MCF 10A (cell line): Measurements from ENCODE around the gene PPP1R3F. TPM values are rescaled to one million over a fixed set of nuclear protein-coding genes. Genes with fewer than 3 reads are reported as not detected.
"Not testable (repeated sequence)": the region's sequence is repeated elsewhere in the genome, so short reads cannot be mapped to it uniquely, and the experiment has no call there.

Experiments
- BruUV-seq: library from RNA; stranded (reverse); fragments of 400-500 nt; replicated peaks from 2 replicates; lab custom pipeline; 2021; lab: Mats Ljungman, UMichigan
- CTCF ChIA-PET: fragments of 300-600 bp; sonication (Branson Sonifier 250); formaldehyde crosslinking; extraction: SDS; loops from one replicate; lab custom pipeline; 2021; ENCODE audit warnings: antibody characterized with exemption, inconsistent platforms; lab: Yijun Ruan, JAX
- POLR2A ChIA-PET: fragments of 300-600, 350-650 bp; sonication (Branson Sonifier 250); formaldehyde crosslinking; extraction: SDS; loops from one replicate; lab custom pipeline; 2020; ENCODE audit warnings: antibody characterized with exemption, inconsistent platforms; lab: Yijun Ruan, JAX
- DNase-seq: peaks from one replicate; pipeline ENCODE4 v3.0.0-alpha.2; 2018; ENCODE audit not compliant: unreplicated experiment
- H3K27ac Mint-ChIP-seq: one replicate; pipeline ENCODE4 v1.8.0; 2022; ENCODE audit warnings: mild to moderate bottlenecking, low read depth, mixed read lengths; ENCODE audit not compliant: unreplicated experiment
- H3K27me3 Mint-ChIP-seq: one replicate; pipeline ENCODE4 v1.8.0; 2022; ENCODE audit warnings: mixed read lengths; ENCODE audit not compliant: insufficient read depth, unreplicated experiment
- H3K36me3 Mint-ChIP-seq: one replicate; pipeline ENCODE4 v1.8.0; 2022; ENCODE audit warnings: mild to moderate bottlenecking, moderate library complexity, mixed read lengths; ENCODE audit not compliant: insufficient read depth, unreplicated experiment
- H3K4me1 Mint-ChIP-seq: one replicate; pipeline ENCODE4 v1.8.0; 2022; ENCODE audit warnings: mixed read lengths; ENCODE audit not compliant: insufficient read depth, unreplicated experiment
- H3K4me3 Mint-ChIP-seq: one replicate; pipeline ENCODE4 v1.8.0; 2022; ENCODE audit warnings: mild to moderate bottlenecking, moderate library complexity, mixed read lengths; ENCODE audit not compliant: unreplicated experiment
- H3K9me3 Mint-ChIP-seq: one replicate; pipeline ENCODE4 v1.8.0; 2022; ENCODE audit warnings: mixed read lengths; ENCODE audit not compliant: unreplicated experiment
- intact Hi-C: fragments of 100-400 bp; cut with micrococcal nuclease; formaldehyde crosslinking; loops from 2 replicates; pipeline ENCODE4 v1.14.1; 2022
- total RNA-seq: library from RNA; stranded (reverse); gene quantifications from 2 replicates; pipeline ENCODE4 v1.2.3, GENCODE V29; 2022
- TF ChIP-seq, protein P1 (sequence below): fragments of 200-600 bp; IDR thresholded peaks from one replicate; pipeline ENCODE4 v1.8.0; 2022; ENCODE audit warnings: antibody characterized with exemption, mild to moderate bottlenecking; ENCODE audit not compliant: unreplicated experiment

PPP1R3F gene
- total RNA-seq, 1 experiment from 2014 or later, result 7.0 TPM

DNA sequence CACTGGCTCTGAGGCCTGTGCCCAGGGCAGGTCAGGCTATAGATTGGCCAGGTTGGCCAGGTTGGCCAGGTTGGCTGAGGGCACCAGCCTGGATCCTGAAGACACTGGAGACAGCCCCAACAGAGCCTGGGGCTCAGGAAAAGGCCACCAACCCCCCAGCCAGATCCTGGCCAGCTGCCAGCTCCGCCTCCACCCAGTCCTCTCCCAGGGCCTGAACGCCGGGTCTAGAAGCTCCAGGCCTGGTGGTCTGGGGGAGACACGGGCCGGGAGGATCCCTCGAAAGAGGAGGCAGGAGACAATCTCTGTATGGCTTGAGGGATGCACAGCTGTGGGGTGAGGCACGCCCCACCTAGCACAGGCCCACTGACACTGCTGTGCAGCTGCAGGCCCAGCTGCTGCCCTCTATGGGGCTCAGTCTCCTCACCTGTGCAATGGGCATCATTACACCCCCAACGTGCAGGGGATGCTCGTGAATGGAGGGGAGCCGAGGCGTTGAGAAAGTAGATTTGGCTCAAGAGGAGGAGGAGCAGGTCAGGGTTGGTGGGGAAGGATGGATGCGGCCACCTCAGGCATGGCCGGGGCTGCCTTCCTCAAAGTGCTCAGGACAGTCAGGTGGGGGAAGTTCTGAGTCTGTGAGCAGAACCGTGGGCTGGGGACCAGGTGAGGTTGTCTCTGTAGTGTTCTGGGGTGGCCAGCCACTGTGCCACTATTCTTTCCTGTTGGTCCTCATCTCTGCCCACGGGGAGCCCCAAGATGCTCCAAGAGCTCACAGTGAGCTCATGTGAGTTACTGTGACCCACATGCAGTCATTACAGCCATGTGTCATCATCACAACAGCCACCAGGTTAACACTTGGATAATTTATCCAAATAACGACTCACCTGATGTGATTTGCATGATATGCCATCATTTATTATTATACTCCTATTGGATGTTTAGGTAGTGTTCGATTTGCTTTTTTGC, 23.1 kb downstream of the PPP1R3F start:
- no peak for DNase-seq
- TF ChIP-seq, protein P1, sequence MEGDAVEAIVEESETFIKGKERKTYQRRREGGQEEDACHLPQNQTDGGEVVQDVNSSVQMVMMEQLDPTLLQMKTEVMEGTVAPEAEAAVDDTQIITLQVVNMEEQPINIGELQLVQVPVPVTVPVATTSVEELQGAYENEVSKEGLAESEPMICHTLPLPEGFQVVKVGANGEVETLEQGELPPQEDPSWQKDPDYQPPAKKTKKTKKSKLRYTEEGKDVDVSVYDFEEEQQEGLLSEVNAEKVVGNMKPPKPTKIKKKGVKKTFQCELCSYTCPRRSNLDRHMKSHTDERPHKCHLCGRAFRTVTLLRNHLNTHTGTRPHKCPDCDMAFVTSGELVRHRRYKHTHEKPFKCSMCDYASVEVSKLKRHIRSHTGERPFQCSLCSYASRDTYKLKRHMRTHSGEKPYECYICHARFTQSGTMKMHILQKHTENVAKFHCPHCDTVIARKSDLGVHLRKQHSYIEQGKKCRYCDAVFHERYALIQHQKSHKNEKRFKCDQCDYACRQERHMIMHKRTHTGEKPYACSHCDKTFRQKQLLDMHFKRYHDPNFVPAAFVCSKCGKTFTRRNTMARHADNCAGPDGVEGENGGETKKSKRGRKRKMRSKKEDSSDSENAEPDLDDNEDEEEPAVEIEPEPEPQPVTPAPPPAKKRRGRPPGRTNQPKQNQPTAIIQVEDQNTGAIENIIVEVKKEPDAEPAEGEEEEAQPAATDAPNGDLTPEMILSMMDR, result no peak
- ChIA-PET CTCF (interaction anchor here (1.3 to 1.7 kb wide), 2 partner anchors 464 to 547 kb away, joined by 3 to 5 read pairs; no protein-coding TSS in a partner anchor), POLR2A (no interaction called here)
- no TSS peak for BruUV-seq
- intact Hi-C loops, result loop anchor here (1.0 to 5.0 kb wide), 2 partner anchors 462 to 545 kb away; no protein-coding TSS in a partner anchor
- H3K36me3 Mint-ChIP-seq, result no peaks in the 10 kb centered on the region
- no peaks in the 10 kb centered on the region for H3K4me1 Mint-ChIP-seq
- H3K9me3 Mint-ChIP-seq, result no peaks in the 10 kb centered on the region
- H3K27ac Mint-ChIP-seq, result no peak overlapping the region
- H3K27me3 Mint-ChIP-seq, result peaks cover 18% of the 10 kb centered on the region
- H3K4me3 Mint-ChIP-seq, result no peak overlapping the region

DNA sequence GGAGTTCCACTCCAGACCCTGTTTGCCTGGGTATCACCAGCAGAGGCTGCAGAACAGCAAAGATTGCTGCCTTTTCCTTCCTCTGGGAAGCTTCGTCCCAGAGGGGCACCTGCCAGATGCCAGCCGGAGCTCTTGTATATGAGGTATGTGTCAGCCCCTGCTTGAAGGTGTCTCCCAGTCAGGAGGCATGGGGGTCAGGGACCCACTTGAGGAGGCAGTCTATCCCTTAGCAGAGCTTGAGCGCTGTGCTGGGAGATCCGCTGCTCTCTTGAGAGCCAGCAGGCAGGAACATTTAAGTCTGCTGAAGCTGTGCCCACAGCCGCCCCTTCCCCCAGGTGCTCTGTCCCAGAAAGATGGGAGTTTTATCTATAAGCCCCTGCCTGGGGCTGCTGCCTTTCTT, 29.7 kb downstream of the PPP1R3F start:
- POLR2A ChIA-PET, H3K27ac Mint-ChIP-seq, CTCF ChIA-PET, BruUV-seq, H3K4me1 Mint-ChIP-seq, H3K36me3 Mint-ChIP-seq, H3K9me3 Mint-ChIP-seq, H3K4me3 Mint-ChIP-seq, intact Hi-C loops, DNase-seq: not testable (repeated sequence)
- peaks cover 45% of the 10 kb centered on the region for H3K27me3 Mint-ChIP-seq

DNA sequence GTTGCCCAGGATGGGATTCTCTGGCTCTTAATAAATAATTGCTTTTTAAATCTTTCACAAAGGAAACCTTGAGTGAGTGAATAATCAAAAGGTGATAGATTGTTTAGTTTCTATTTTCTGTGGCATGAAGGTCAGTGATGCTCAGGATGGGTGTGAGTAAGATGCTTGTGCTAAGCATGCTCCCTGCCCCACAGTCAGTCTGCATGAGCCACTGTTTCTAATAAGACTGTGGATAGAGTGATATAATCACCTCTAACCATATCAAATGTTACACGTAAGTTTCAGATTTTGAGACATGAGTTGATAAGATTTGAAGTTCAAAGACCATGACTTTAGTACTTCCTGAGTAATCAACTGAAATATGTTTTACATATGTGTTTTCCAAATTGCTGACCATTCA, 31.1 kb downstream of the PPP1R3F start:
- no peak overlapping the region for H3K4me3 Mint-ChIP-seq
- H3K4me1 Mint-ChIP-seq, result no peaks in the 10 kb centered on the region
- H3K36me3 Mint-ChIP-seq, result no peaks in the 10 kb centered on the region
- BruUV-seq, result no TSS peak
- TF ChIP-seq, protein P1, result no peak
- H3K27me3 Mint-ChIP-seq, result peaks cover 42% of the 10 kb centered on the region
- no peaks in the 10 kb centered on the region for H3K9me3 Mint-ChIP-seq
- ChIA-PET CTCF (no interaction called here), POLR2A (no interaction called here)
- no peak overlapping the region for H3K27ac Mint-ChIP-seq
- intact Hi-C loops, result no loop called here
- DNase-seq, result no peak

DNA sequence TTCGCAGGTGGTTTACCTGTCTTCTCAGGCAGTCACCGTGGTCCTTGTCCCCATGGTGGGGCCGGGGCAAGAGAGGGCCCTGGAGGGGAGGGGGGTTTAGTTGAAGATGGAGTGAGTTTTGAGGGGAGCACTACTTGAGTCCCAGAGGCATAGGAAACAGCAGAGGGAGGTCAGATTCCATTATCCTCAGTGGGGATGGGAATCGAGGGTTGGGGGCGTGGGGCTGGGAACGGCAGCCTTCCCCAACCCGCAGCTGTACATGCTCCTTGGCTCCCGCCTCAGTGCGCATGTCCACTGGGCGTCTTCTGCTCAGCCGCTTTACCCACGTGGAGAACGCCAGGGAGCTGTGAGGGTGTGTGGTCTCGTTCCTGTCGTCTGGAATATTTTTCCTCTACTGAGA, 33.8 kb downstream of the PPP1R3F start, which contains the start of gene GAGE10:
TSS of gene GAGE10 (plus strand) at position 301 of the 400 bp plus-strand sequence. CDS start 1,214 bp downstream, outside the sequence.
- no peak for DNase-seq
- H3K9me3 Mint-ChIP-seq, result no peaks in the 10 kb centered on the region
- POLR2A ChIA-PET, result no interaction called here
- peaks cover 1% of the 10 kb centered on the region for H3K4me1 Mint-ChIP-seq
- H3K4me3 Mint-ChIP-seq, result no peak within 1 kb of the TSS
- TF ChIP-seq, protein P1, result no peak
- peaks cover 28% of the 10 kb centered on the region for H3K27me3 Mint-ChIP-seq
- no TSS peak for BruUV-seq
- no peak within 1 kb of the TSS for H3K27ac Mint-ChIP-seq
- H3K36me3 Mint-ChIP-seq, result no peaks in the 10 kb centered on the region
- CTCF ChIA-PET, result no interaction called here
- intact Hi-C loops, result no loop called here

DNA sequence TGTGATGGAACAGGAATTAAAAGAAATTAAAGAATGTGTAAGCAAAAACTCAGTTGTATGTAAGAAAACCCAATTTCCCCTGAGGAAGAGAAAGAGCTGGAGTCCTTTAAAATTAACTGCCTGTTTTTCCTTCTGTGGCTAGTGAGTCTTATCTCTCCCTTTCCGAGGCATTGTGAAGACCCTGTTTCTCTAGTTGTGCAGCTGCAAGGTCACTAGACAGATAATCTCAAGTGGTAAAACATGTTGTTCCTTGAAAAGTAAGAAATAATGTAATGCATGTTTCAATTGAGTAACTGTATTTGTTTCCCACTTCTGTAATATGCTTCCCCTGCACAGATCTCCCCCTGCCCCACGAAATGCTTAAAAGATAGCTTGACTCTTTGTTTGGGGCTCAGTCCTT, 38.2 kb downstream of the PPP1R3F start:
- BruUV-seq, CTCF ChIA-PET, POLR2A ChIA-PET, intact Hi-C loops, DNase-seq, H3K27ac Mint-ChIP-seq, H3K4me3 Mint-ChIP-seq, H3K36me3 Mint-ChIP-seq, H3K9me3 Mint-ChIP-seq: not testable (repeated sequence)
- H3K27me3 Mint-ChIP-seq, result peaks cover 13% of the 10 kb centered on the region
- H3K4me1 Mint-ChIP-seq, result peaks cover 15% of the 10 kb centered on the region
